Neuron (in vitro differentiated cells): ENCODE measurements around the gene GPAT3.
"Not testable (repeated sequence)": the region's sequence is repeated elsewhere in the genome, so short reads cannot be mapped to it uniquely, and the experiment has no call there.

Experiments used
- H2AFZ ChIP-seq: one replicate; pipeline ENCODE4 v1.6.1; 2013; ENCODE audit warnings: low read depth, mild to moderate bottlenecking, inconsistent platforms, low read length, moderate library complexity
- H3K27me3 ChIP-seq: one replicate; pipeline ENCODE4 v1.6.1; 2013; ENCODE audit warnings: low read length; ENCODE audit not compliant: insufficient read depth
- H3K36me3 ChIP-seq: one replicate; pipeline ENCODE4 v1.6.1; 2013; ENCODE audit warnings: low read length; ENCODE audit not compliant: insufficient read depth
- H3K4me1 ChIP-seq: one replicate; pipeline ENCODE4 v1.6.1; 2013; ENCODE audit warnings: low read length; ENCODE audit not compliant: insufficient read depth
- H3K4me3 ChIP-seq: 2 replicates; pipeline ENCODE4 v1.5.1; 2013; ENCODE audit warnings: mild to moderate bottlenecking, low read length, moderate library complexity
- H3K9me3 ChIP-seq: one replicate; pipeline ENCODE4 v1.6.1; 2013; ENCODE audit warnings: low read length

The GPAT3 gene

DNA sequence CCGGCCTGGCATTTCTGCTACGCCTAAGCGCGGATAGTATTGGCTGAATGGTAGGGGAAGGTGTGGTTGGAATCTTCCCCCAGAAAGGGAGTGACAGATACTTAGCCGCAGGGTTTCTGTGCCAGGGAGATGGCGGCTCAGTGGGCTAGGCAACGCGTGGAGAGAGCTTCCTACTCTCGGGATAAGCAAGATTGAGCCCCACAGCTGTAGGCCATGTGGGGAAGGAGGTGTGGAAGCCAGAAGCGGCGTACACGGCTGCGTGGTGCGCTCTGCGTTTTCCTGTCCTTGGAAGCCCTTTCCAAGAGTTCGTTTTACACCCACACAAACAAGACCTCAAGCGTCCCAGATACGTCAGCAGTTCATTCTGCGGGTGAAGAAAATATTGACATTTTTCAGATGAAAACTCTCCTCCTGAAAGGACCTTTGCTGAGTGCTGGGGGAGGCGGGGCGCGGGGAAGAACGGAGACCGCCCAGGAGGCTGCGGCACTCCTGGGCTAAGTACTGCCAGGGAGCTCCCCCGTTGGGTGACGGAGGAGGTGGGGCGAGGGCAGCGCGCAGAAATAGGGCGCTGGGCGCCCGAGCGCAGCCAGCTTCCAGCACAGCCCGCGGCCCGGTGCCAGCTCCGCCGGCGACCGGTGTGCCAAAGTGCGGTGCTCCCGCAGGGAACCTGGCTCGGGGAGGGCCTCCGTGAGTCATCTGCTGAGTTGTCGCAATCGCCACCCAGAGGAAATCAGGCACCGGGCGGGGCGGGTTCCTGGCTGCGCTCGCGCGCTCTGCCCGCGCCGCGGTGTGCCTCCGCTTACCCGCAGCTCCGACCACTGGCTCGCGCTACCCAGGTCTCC lies at the start of gene GPAT3:
GPAT3 (plus strand) TSS at position 589 of the 842 bp plus-strand sequence. CDS start 515 bp downstream, outside the sequence.
- Histone ChIP-seq H3K27me3 (peaks cover 57% of the 10 kb centered on the region), H3K4me1 (peaks cover 16% of the 10 kb centered on the region), H3K9me3 (no peaks in the 10 kb centered on the region), H2AFZ (peak within 1 kb of the TSS; percentile 17), H3K36me3 (no peaks in the 10 kb centered on the region), H3K4me3 (peak within 1 kb of the TSS; percentile 35)

DNA sequence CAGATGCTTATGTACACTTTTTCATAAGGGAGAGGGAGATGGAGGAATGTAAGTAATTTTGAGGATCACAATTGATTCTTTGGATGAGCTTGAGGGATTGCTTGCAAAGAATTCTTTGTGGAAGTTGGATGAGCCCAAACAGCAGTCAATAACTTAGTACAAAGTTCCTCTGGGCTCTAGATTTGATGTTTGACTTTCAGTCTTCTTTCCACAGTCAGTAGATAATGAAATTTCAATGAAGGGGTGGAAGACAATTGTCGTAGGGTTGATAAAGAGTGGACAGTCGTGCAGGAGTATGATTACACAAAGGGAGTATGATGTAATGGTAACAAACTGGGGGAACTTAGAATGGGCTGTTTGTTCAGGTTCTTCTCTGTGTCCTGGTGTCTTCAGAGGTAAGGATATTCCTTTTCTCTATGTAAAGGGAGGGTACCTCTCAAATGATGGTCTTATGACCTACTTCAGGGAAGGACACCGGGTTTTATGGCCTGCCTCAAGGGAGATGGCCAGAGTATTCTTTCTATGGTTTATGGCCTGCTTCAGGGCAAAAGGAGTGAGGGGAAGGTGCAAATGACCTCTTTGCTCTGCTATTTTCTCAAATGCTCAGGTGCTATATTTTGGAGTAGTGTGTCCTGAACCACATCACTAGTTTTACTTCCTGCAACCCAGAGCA lies 49.3 kb upstream of the GPAT3 start:
- no peak overlapping the region for H3K4me3 ChIP-seq
- H3K27me3 ChIP-seq: no peaks in the 10 kb centered on the region
- no peaks in the 10 kb centered on the region for H3K36me3 ChIP-seq
- H2AFZ ChIP-seq: no peak overlapping the region
- H3K9me3 ChIP-seq: no peaks in the 10 kb centered on the region
- H3K4me1 ChIP-seq: peaks cover 5% of the 10 kb centered on the region

DNA sequence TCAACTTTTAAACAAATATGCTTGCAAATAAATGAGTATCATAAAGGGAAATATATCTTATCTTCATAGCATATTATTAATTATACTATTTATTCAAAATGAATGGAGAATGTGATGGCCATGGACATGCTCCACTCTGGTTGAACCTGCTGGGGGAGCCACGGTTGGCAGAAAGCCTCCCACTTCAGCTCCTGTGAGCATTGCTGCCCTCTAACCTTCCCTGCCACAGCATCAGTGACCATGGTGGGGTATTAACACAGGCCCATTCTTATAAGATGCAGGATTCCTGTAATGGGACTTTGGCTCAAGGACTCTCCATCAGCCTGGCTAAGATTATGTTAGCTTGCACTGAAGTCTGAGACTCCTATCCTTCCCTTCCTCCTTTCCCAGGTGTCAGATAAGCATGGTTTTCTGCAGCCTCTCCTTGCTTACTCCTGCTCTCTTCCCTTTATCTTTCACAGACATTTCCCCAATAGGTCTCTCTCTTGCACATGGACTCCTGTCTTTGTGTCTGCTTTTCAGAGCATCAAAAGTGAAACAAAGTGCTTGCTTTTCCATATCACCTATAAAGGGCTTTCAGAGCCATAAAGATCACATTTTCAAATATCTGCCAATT lies 46.1 kb upstream of the GPAT3 start:
- peaks cover 4% of the 10 kb centered on the region for H3K27me3 ChIP-seq
- H3K4me1 ChIP-seq: peaks cover 5% of the 10 kb centered on the region
- H3K36me3 ChIP-seq: no peaks in the 10 kb centered on the region
- no peak overlapping the region for H2AFZ ChIP-seq
- H3K4me3 ChIP-seq: no peak overlapping the region
- no peaks in the 10 kb centered on the region for H3K9me3 ChIP-seq

GRCh38 chr4:83490876-83491450 lies 44.9 kb upstream of the GPAT3 start:
- Histone ChIP-seq H3K36me3 (no peaks in the 10 kb centered on the region), H3K4me3 (no peak overlapping the region), H3K27me3 (peaks cover 4% of the 10 kb centered on the region), H3K9me3 (no peaks in the 10 kb centered on the region), H3K4me1 (no peaks in the 10 kb centered on the region), H2AFZ (no peak overlapping the region)

- not testable (repeated sequence) for H3K36me3 ChIP-seq, H3K9me3 ChIP-seq, H3K4me3 ChIP-seq, H3K4me1 ChIP-seq, H2AFZ ChIP-seq
- H3K27me3 ChIP-seq: peaks cover 11% of the 10 kb centered on the region
Measured at GRCh38 chr4:83496085-83496917, 39.6 kb upstream of the GPAT3 start.

DNA sequence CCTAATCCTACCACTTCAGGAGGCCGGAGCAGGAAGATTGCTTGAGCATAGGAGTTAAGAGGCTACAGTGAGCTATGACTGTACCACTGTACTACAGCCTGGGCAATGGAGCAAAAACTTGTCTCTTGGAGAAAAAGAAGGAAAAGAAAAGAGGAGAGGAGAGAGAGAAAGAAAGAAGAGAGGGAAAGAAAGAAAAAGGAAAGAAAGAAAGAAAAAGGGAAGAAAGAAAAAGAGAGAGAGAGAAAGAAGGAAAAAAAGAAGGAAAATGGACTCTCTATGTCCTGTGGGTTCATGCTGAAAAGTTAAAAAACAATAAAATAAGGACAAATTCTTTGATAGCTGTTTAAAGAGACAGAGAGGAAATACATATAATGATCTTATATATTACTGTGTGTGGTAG lies 37.7 kb upstream of the GPAT3 start:
- H3K9me3 ChIP-seq: no peaks in the 10 kb centered on the region
- H3K36me3 ChIP-seq: no peaks in the 10 kb centered on the region
- H2AFZ ChIP-seq: no peak overlapping the region
- H3K4me1 ChIP-seq: no peaks in the 10 kb centered on the region
- H3K4me3 ChIP-seq: no peak overlapping the region
- peaks cover 10% of the 10 kb centered on the region for H3K27me3 ChIP-seq

DNA sequence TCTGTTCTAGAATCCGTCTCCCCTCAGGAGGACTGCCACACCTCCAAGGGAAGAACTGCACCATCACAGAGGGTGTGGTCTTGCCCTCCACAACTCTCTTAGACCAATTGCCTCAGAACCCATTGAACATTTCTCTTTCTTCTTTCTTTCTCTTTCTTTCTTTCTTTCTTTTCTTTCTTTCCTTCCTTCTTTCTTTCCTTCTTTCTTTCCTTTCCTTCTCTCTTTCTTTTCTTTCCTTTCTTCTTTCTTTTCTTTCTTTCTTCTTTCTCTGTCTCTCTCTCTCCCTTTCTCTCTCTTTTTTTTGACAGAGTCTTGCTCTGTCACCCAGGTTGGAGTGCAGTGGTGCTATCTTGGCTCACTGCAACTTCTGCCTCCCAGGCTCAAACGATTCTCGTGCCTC lies 34.2 kb upstream of the GPAT3 start:
- not testable (repeated sequence) for H3K27me3 ChIP-seq, H3K36me3 ChIP-seq, H3K4me1 ChIP-seq, H2AFZ ChIP-seq, H3K9me3 ChIP-seq, H3K4me3 ChIP-seq

- H2AFZ ChIP-seq: no peak overlapping the region
- no peaks in the 10 kb centered on the region for H3K4me1 ChIP-seq
- H3K4me3 ChIP-seq: no peak overlapping the region
- no peaks in the 10 kb centered on the region for H3K36me3 ChIP-seq
- no peaks in the 10 kb centered on the region for H3K27me3 ChIP-seq
- H3K9me3 ChIP-seq: no peaks in the 10 kb centered on the region
Measured at GRCh38 chr4:83503974-83504373, 31.9 kb upstream of the GPAT3 start.

GRCh38 chr4:83504503-83504902 lies 31.4 kb upstream of the GPAT3 start:
- no peaks in the 10 kb centered on the region for H3K27me3 ChIP-seq
- H3K4me1 ChIP-seq: no peaks in the 10 kb centered on the region
- no peak overlapping the region for H2AFZ ChIP-seq
- H3K36me3 ChIP-seq: no peaks in the 10 kb centered on the region
- H3K4me3 ChIP-seq: no peak overlapping the region
- H3K9me3 ChIP-seq: no peaks in the 10 kb centered on the region

DNA sequence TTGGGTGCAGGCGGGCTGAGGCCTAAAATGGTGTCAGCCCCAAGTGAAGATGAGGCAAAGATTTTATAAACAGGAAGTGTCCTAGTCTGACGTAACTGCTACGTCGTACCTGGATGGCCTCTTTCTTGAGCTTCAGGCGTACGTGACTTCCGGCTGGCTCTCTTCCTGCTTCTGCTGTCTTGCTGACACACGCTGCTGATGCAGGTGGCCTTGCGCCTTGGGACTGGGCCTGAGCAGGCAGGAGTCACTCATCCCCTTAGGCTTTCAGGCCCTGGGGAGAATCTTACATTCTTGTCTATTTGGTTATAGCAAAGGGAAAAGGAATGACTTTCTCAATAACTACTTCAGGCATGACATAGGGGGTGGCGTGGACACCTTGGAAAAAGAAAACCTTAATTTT lies 30.9 kb upstream of the GPAT3 start:
- Histone ChIP-seq H3K36me3 (no peaks in the 10 kb centered on the region), H3K27me3 (no peaks in the 10 kb centered on the region), H3K4me1 (no peaks in the 10 kb centered on the region), H2AFZ (no peak overlapping the region), H3K9me3 (no peaks in the 10 kb centered on the region), H3K4me3 (no peak overlapping the region)

GRCh38 chr4:83509156-83509585 lies 26.7 kb upstream of the GPAT3 start:
- H2AFZ ChIP-seq, H3K36me3 ChIP-seq, H3K4me3 ChIP-seq, H3K4me1 ChIP-seq, H3K27me3 ChIP-seq, H3K9me3 ChIP-seq: not testable (repeated sequence)

DNA sequence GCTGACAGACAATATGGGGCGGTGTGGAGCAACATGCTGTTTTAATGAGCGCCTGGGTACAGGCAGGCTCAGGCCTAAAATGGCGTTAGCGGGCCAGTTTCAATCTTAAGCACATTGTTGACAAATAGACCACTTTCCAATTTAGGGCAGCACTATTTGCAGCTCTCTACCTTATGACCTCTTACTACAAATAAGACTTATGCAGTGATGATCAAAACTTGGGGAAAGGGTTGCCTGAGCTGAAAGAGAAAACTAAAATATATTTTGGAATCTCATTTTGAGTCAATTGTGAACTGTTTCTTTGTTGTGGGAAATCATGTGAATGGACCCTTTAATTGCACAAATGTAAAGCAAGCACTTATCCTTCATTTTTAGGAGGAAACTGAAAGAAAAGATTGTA lies 25.5 kb upstream of the GPAT3 start:
- Histone ChIP-seq H3K4me3 (no peak overlapping the region), H3K36me3 (no peaks in the 10 kb centered on the region), H3K4me1 (no peaks in the 10 kb centered on the region), H3K9me3 (no peaks in the 10 kb centered on the region), H3K27me3 (no peaks in the 10 kb centered on the region), H2AFZ (no peak overlapping the region)
